Omental fat pad (tissue), 4 donors: ENCODE data around the gene USH1C. TPM values are rescaled to one million over a fixed set of nuclear protein-coding genes. Genes with fewer than 3 reads are reported as not detected.

Experiments used
- ATAC-seq: fragments of 150-250 bp; one replicate; pipeline ENCODE4 v1.9.1; 2016; ENCODE audit warnings: mild to moderate bottlenecking, moderate library complexity; ENCODE audit not compliant: low FRiP score
- DNase-seq: peaks from one replicate; pipeline ENCODE4 v3.0.0-alpha.2; 2019; ENCODE audit warnings: low spot score
- total RNA-seq, 4 donors: library from RNA; depleted of rRNA; stranded (reverse); fragments of >200 nt; gene quantifications; one replicate each; pipeline ENCODE4 v1.1.0, GENCODE V29; 2016
- TF ChIP-seq, protein P1 (sequence below), 3 donors: fragments of 450-650 bp; IDR thresholded peaks; one replicate each; pipeline ENCODE4 v1.5.1; 2016 to 2017; ENCODE audit warnings: antibody characterized with exemption in 3 of 3, mild to moderate bottlenecking in 3 of 3, moderate library complexity in 2 of 3

USH1C gene
- total RNA-seq, 4 donors from 2014 or later = 0.19 TPM; not detected in 3

DNA sequence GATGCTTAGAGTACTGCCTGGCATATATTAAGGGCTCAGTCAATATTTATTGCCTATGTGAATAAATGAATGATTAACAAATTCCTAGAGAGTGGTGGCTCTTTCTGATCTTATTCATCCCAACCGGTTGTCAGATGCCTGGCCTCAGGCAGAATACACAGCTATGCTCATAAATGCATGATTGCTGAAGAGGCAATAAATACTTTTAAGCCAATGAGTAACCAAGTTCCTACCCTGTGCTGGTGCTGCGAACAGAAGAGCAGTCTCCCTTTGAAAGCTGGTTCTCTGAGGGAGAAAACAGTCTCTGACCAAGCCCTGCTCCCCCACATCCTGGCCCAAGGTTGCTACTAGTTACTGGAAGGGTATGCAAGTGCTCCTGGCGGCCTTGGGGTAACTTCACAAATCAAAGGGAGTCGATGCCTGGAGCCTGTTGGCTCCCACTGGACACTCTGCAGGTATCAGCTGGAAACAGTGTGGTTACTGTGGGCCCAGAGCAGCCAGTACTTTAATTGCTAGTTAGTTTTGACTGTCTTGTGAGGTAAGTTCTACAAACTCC is 2.8 kb downstream of the USH1C start:
- TF ChIP-seq, protein P1, sequence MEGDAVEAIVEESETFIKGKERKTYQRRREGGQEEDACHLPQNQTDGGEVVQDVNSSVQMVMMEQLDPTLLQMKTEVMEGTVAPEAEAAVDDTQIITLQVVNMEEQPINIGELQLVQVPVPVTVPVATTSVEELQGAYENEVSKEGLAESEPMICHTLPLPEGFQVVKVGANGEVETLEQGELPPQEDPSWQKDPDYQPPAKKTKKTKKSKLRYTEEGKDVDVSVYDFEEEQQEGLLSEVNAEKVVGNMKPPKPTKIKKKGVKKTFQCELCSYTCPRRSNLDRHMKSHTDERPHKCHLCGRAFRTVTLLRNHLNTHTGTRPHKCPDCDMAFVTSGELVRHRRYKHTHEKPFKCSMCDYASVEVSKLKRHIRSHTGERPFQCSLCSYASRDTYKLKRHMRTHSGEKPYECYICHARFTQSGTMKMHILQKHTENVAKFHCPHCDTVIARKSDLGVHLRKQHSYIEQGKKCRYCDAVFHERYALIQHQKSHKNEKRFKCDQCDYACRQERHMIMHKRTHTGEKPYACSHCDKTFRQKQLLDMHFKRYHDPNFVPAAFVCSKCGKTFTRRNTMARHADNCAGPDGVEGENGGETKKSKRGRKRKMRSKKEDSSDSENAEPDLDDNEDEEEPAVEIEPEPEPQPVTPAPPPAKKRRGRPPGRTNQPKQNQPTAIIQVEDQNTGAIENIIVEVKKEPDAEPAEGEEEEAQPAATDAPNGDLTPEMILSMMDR (IDR thresholded peaks at IDR 0.05) = no peak
- DNase-seq = no peak
- ATAC-seq = no peak

DNA sequence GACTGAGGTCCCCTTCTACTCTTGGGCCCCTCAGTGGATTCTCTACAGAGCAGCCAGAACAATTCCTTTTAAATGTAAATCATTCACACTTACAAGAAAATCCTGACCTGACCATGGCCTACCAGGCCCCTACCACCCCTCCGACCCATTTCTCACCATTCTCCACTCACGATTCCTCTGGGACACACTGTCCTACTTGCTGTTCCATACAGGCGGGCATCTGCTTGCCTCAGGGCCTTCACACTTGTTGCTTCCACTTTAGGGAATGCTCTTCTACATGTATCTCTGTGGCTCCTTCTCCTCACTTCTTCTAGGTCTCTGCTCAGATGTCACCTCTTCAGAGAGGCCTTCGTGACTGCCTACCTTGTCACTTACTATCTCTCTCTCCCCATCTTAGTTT is 3.4 kb downstream of the USH1C start:
- TF ChIP-seq, protein P1 (IDR thresholded peaks at IDR 0.05) = no peak
- ATAC-seq (no peak), DNase-seq (no peak)

DNA sequence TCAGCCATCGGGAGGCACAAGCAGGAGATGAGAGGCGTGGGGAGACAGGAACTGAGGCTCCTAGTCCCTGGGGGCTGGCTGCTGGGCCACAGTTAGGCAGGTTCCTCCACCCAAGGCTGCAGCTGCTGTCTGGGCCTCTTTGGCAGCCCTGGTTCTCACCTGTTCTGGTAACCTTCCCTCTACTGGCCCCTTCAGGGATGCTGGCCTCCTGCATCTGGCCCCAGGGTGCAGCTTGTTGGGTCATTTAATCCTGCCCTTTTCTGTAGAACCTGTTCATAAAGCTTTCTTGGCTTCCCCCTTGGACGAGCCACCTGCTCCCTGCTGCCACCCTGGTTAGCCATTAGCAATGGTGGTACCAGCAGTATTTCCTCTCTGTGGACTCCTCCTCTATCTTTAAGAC is 5.5 kb downstream of the USH1C start:
- ATAC-seq = no peak
- TF ChIP-seq, protein P1 (IDR thresholded peaks at IDR 0.05) = no peak
- no peak for DNase-seq

DNA sequence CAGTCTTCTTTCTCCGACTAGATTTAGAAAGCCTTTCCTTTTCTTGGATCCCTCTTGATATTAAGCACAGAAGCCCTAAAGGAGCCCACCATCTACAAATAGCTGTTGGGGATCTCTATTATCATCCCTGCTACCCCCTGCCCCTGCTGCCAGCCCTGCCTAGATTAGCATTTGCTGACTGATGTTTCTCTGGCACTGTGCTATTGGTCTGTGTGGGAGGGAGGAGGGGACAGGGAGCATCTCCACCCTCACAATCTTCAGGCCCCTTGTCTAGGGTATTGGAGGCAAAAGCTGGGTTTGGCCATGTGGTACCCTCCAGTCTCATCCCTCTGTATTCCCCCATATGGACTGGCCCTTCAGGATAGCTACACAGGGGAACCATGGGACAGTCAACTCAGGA is 6.2 kb downstream of the USH1C start:
- ATAC-seq (no peak), DNase-seq (no peak)
- TF ChIP-seq, protein P1 (IDR thresholded peaks at IDR 0.05) = no peak

DNA sequence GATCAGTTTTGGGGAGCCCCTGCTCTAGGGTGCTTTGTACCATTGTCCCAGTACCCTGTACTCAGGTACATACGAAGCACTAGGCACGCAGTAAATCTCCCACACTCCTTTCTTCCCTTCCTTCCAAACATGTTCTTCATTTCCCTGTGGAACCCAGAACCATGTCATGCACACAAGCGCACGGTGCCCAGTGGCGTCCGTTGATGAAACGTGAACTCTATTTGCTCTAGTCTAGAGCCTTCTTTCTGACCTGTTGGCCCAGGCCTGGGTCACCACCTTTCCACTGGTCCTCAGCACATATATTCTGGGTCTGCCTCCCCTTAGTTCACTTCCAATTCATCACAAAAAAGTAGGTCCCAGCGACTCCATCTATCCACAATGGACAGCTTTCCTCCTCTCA is 7.0 kb downstream of the USH1C start:
- no peak for DNase-seq
- ATAC-seq = no peak
- TF ChIP-seq, protein P1 (IDR thresholded peaks at IDR 0.05) = no peak

DNA sequence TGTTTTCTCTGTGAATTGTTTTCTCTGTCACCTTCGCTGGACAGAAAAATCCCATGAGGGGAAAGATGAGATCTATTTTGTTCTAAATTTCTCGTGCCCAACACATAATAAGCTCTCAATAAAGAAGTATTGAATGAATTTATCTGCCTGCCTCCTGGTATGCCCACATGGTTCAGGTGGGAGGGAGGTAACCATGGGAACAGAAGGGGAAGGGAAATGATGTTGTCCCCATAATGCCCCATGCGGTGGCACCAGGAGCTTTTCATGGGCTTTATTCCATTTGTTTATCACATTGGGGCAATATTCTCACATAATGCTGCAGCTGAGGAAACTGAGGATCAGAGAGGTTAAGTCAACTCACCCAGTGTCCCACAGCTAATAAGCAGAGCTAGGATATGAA is 8.7 kb downstream of the USH1C start:
- no peak for ATAC-seq
- DNase-seq = no peak
- TF ChIP-seq, protein P1 (IDR thresholded peaks at IDR 0.05) = no peak

DNA sequence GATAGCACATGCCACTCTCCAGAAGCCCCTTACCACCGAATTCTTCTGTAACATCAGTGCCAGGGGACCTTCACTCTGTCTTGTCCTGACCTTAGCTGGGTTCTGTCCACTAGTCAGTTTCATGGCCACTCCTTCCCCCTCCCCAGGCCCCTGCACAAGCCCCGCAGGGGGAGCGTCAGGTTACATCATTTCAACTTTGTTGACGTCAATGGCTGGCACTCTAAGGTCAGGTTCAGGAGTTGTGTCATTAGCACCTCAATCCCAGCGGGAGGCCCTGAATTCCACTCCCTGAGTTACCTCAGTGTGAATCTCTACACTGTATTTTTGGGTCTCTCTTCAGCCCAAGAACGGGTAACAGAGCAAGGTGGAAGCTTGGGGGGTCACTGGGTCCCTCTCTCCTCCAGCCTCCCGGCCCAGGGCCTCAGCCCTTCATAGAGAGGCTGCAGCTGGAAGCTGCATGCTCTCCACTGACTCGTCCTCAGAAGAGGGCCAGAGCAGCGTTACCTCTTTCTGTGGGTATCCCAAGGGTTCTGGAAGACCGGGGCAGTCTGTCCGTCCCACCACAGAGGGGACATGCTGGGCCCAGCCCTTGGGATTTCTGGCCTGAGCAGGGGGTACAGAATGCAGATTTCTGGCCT is 10.3 kb downstream of the USH1C start:
- TF ChIP-seq, protein P1 (IDR thresholded peaks at IDR 0.05) = no peak
- DNase-seq = no peak
- ATAC-seq = no peak
